HT-29 (cell line): ENCODE results near the gene FAM47E. TPM values are rescaled to one million over a fixed set of nuclear protein-coding genes. Genes with fewer than 3 reads are reported as not detected.
"Not testable (repeated sequence)": the region's sequence is repeated elsewhere in the genome, so short reads cannot be mapped to it uniquely, and the experiment has no call there.

Source experiments
- DNase-seq: peaks from one replicate; pipeline ENCODE4 v3.0.0-alpha.2; 2015; ENCODE audit warnings: low spot score
- total RNA-seq: library from RNA; depleted of rRNA; stranded (reverse); fragments of >200 nt; shearing (Covaris generic); gene quantifications from 2 replicates; pipeline ENCODE4 v1.2.3, GENCODE V29; 2014

The FAM47E gene
- total RNA-seq, 1 experiment from 2014 or later = 2.9 TPM

DNA sequence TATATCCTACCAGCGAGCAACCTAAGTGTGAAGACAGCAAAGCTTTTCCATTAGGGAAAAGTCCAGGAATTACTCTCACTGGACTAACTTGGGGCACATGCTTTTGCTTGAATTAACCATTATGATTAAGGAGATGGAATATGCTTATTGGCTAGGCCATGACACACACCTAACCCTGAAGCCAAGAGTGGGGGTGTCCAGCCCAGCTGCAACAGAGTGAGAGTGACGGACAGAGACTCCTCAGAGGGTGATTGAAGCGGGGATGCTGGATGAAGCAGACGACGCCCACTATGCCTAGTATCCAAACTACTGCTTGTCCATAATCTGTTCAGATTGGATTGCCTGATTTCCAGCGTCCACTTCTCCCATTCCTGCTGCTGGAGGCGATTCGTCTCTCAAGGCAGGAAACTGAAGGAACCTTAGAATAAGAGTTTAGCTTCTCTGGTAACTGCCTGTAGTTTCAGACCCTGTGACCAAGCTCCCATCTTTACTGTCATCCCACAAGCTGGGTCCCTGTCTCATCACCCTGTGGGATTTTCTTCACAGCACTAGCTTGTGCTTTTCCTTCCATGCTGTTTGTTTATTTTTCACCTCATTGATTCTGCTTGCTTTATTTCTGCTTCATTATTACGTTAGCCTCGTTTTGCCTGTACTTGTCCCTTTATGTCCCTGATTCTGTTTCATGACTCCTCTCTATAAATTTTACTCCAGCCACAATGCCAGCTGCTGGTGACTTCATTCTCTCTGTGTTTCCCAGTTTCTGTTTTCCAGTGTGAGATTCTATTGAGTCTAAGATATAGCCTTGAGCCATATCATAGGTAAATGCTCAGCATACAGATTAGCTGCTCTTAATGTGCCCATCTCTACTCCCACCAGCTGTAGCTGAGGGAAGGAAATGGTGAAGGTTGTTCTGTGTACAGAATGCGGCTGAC, 19.0 kb downstream of the FAM47E start:
- DNase-seq = no peak

DNA sequence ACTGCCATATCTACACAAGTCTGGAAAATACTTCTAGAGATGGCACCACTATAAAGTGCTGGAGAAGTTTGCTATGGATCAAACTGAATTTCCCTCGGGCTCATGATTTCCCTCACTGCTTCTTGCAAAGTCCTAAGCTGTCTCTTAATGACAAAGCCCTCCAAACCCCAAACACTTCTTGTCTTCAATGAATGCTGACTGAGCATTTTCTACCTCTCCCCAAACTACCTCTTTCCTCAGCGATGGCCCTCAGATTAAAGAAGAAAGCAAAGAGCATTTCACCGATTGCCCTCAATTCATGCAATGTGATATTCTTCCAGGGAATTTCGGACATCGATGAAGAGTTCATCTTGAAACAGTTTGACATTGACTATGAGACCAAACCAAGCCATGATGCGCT, 19.7 kb downstream of the FAM47E start:
- DNase-seq = no peak

GRCh38 chr4:76272073-76272472, 20.6 kb downstream of the FAM47E start:
- DNase-seq = no peak

- DNase-seq = no peak
These were observed 21.1 kb downstream of the FAM47E start for GRCh38 chr4:76272582-76272981.

- DNase-seq = no peak
These were observed 21.5 kb downstream of the FAM47E start for GRCh38 chr4:76272999-76273398.

GRCh38 chr4:76275486-76276124, 24.1 kb downstream of the FAM47E start:
- peak; percentile 3 for DNase-seq

DNA sequence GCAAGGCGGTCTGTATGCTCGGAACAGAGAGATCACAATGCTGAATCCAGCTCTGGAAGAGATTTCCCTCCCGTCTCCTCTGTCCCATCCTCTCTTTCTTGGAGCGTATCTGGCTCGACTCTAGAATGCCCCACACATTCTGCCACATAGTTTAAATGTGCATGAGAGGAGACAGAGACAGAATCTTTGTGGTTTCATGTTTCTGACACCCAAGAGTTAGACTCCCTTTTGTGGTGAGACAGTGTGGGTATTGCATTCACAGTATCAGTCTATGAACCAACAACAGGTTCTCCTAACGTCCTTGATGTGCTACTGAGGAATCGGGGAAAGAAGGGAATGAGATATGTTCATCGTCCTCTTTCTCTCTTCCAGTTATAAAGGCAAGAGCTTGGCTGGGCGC, 25.3 kb downstream of the FAM47E start:
- no peak for DNase-seq

GRCh38 chr4:76277667-76278066, 26.1 kb downstream of the FAM47E start:
- no peak for DNase-seq

DNA sequence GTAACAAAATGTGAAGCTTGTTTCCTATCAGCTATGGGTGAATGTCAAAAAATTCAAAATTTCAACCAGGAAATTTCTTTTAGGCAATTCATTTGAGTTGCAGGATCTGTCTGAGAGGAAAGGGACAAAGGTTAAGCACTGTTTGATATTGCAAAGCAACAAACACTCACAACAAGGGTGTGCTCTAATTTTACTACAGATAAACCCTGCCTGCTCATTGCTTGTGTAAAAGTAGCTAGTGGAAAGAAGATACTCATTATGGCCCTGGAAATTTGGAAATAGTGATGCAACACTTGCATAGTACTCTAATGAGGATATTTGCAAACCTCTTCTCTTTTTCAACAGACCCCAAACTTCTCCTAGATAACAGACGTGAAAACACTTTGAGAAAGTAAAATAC, 27.1 kb downstream of the FAM47E start:
- DNase-seq = no peak

- peak; percentile 31 for DNase-seq
These were observed 27.9 kb downstream of the FAM47E start for GRCh38 chr4:76279462-76279861.

DNA sequence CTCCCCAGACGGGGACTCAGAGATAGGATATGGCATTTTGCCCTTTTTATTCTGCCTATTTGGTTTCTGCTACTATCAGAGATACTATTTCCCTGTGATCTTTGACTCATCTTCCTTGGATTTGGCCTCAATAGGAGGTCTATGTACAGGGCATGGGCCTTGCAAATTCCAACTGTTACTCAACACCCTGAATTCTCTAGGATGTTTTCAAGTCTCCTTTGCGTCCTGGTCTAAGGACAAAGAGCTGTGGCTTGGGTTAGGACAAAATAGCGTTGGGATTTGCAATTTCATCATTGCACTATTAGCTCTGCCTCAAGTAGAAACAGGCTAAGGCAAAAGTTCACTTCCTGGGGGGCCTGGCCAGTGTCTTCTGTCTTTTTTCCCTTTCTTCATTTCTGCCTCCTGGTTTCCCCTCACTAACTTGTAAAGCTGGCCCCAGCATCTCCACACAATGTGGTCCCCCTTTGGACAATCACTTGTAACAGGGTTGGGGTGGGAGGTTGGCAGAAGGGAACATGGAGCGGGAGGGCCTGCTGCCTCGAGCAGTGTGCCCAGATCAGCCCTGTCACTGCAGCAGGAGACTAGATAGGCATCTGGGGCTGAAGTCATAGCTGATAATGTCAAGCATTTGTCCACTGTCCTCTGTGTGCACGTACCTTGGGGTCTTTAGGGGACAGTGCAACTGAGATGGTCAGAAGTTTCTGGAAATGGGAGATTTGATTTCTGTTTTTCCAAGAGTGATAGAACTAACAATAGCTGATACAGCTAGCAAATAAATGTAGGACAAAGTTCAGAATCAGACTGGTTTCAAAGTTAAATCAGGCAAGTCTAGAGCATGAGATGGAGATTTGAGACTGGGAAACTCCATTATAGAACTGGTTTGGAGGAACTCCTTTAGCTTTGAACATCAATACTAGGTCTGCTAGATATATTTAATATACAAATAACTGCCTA, 29.2 kb downstream of the FAM47E start:
- no peak for DNase-seq

DNA sequence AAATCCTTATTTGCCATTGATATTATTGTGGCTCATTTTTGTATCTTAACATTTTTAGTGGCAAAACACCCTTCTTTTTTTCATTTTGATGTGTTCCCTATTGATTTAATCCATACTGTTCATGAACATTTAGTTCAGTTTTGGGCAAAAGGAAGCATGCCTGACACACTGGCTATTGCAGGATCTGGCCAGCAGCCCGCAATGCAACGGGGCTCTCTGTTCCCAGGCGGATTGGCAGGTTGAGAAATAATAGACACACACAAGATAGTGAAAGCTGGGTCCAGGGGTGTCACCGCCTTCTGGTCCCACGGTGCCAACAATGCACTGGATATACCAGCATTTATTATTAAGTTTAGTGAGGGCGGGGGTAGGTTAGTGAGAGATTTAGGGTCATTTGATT, 30.1 kb downstream of the FAM47E start:
- DNase-seq = not testable (repeated sequence)

GRCh38 chr4:76282941-76283689, 31.6 kb downstream of the FAM47E start:
- DNase-seq = no peak

GRCh38 chr4:76283900-76284299, 32.4 kb downstream of the FAM47E start:
- DNase-seq = no peak

GRCh38 chr4:76287811-76288210, 36.3 kb downstream of the FAM47E start:
- DNase-seq = not testable (repeated sequence)

DNA sequence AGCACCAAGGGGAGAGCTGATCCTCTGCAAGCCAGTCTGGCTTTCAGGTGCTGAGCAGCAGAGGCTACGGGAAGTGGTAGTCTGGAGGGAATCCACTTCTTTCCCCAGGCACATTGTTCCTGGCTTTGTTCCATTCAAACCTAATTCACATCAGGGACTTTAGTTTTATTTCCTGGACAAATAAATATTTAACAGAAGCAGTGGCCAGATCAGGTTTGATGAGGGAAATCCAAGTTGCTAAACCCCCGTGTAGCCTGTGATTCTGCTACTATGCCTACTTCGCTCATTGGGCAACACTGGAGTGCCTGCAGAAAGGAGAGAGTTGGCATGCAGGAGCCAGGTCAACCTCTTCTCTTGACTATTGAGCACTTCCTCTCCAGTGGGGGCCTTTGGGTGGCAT, 41.2 kb downstream of the FAM47E start:
- no peak for DNase-seq

- DNase-seq = no peak
These were observed 42.3 kb downstream of the FAM47E start for GRCh38 chr4:76293772-76294171.

DNA sequence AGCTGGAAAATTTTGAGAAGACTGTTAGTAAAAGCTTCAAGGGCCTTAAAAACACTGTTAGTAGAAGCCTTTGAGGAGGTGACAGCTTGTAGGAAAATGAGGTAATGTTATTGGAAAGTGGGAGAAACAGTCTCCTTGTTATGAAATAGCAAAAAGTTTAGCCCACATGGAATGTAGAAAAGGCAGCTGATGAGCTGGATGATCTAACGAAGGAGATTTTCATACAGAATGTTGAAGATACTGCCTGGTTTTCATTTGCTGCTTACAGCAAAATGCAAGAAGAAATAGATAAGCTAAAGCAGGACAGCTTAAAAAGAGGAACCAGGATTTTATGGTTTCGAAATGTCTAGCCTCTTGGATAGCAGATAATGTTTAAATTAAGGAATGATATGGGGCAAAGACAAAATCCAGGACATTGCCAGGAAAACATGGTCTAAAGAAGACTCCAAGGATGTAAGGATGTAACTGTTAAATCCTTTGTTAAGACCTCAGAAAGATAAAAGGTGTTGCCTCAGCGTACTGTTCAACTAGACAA, 44.8 kb downstream of the FAM47E start:
- DNase-seq = no peak

GRCh38 chr4:76298227-76298626, 46.7 kb downstream of the FAM47E start:
- no peak for DNase-seq

GRCh38 chr4:76300012-76300411, 48.5 kb downstream of the FAM47E start:
- no peak for DNase-seq
